Gastrocnemius medialis (tissue), 4 donors: ENCODE measurements around the gene THBD. TPM values are rescaled to one million over a fixed set of nuclear protein-coding genes. Genes with fewer than 3 reads are reported as not detected.

Experiments used
- ATAC-seq, 2 donors: fragments of 150-250 bp; one replicate each; pipeline ENCODE4 v1.9.1; 2016
- DNase-seq, 2 donors: peaks; one replicate each; pipeline ENCODE4 v3.0.0-alpha.2; 2019
- H3K27ac ChIP-seq, 4 donors: fragments of 200-600 bp; sonication (generic); 1 replicate in 1 of 4; 2 replicates in 3 of 4; pipeline ENCODE4 v1.5.1; 2016 to 2018; ENCODE audit warnings: mild to moderate bottlenecking in 2 of 4, moderate library complexity in 1 of 4
- H3K27me3 ChIP-seq, 3 donors: fragments of 200-600 bp; sonication (generic) in 2 of 3; 1 replicate in 1 of 3; 2 replicates in 2 of 3; pipeline versions ENCODE4 v1.5.1 to v1.6.0; 2016 to 2019; ENCODE audit warnings: mild to moderate bottlenecking in 1 of 3, moderate library complexity in 1 of 3
- H3K36me3 ChIP-seq, 2 donors: fragments of 200-600 bp; sonication (generic) in 1 of 2; one replicate each; pipeline ENCODE4 v1.5.1; 2017 to 2018
- H3K4me1 ChIP-seq, 2 donors: fragments of 200-600 bp; sonication (generic) in 1 of 2; one replicate each; pipeline ENCODE4 v1.5.1; 2016 to 2017; ENCODE audit warnings: mild to moderate bottlenecking in 2 of 2
- H3K4me3 ChIP-seq, 4 donors: fragments of 200-600 bp; sonication (generic) in 3 of 4; 1 replicate in 1 of 4; 2 replicates in 3 of 4; pipeline ENCODE4 v1.5.1; 2016 to 2019; ENCODE audit warnings: mild to moderate bottlenecking in 2 of 4
- H3K9me3 ChIP-seq, 3 donors: fragments of 200-600 bp; sonication (generic) in 2 of 3; 1 replicate in 1 of 3; 2 replicates in 2 of 3; pipeline ENCODE4 v1.5.1; 2016 to 2019
- POLR2A ChIP-seq, 2 donors: fragments of 450-650 bp; IDR thresholded peaks; one replicate each; pipeline ENCODE4 v1.6.1; 2017; ENCODE audit warnings: antibody characterized with exemption in 2 of 2, mild to moderate bottlenecking in 2 of 2, moderate library complexity in 2 of 2
- in situ Hi-C, 4 donors: fragments of 200-750 bp; cut with MboI; loops; one replicate each; pipeline versions ENCODE4 v1.15.0 to v1.8.0; 2017; ENCODE audit warnings: low sequenced_read_pairs in 4 of 4
- intact Hi-C: fragments of 100-400 bp; cut with DNase I; formaldehyde crosslinking; loops from one replicate; pipeline ENCODE4 v1.15.1; 2023; ENCODE audit warnings: low total_unique reads
- total RNA-seq, 4 donors: library from RNA; depleted of rRNA; stranded (reverse); fragments of >200 nt; gene quantifications; one replicate each; pipeline versions ENCODE4 v1.1.0 to v1.2.3, GENCODE V29; 2016
- TF ChIP-seq, protein P1 (sequence below), 5 experiments: fragments of 450-650 bp in 3 of 5; fragments of 200-600 bp in 2 of 5; sonication (generic) in 2 of 5; IDR thresholded peaks in 4 of 5; conservative IDR thresholded peaks in 1 of 5; 1 replicate in 4 of 5; 2 replicates in 1 of 5; pipeline ENCODE4 v1.5.1; 2016 to 2019; ENCODE audit warnings: antibody characterized with exemption in 5 of 5, mild to moderate bottlenecking in 3 of 5, moderate library complexity in 3 of 5

Gene THBD
- total RNA-seq, 4 donors from 2014 or later, result 9.0 to 25.7 (median 17.5) TPM

DNA sequence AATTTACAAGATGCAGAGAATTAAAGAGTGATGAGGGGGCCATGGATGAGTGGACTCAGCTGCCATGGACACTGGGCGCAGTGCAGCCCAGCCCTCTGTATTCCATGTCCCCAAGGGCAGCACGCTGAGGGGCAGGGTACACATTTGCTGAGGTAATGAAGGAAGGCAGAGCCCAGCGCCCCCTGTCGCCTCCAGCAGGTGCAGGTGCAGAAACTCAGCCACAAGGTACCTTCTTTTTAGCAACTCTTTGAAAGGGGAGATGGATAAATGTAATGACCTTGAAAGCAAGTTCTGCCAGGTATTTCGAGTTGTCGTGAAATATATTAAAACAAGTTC, 29.5 kb upstream of the THBD start:
- TF ChIP-seq POLR2A (IDR thresholded peaks at IDR 0.05), result no peak
- TF ChIP-seq, protein P1, sequence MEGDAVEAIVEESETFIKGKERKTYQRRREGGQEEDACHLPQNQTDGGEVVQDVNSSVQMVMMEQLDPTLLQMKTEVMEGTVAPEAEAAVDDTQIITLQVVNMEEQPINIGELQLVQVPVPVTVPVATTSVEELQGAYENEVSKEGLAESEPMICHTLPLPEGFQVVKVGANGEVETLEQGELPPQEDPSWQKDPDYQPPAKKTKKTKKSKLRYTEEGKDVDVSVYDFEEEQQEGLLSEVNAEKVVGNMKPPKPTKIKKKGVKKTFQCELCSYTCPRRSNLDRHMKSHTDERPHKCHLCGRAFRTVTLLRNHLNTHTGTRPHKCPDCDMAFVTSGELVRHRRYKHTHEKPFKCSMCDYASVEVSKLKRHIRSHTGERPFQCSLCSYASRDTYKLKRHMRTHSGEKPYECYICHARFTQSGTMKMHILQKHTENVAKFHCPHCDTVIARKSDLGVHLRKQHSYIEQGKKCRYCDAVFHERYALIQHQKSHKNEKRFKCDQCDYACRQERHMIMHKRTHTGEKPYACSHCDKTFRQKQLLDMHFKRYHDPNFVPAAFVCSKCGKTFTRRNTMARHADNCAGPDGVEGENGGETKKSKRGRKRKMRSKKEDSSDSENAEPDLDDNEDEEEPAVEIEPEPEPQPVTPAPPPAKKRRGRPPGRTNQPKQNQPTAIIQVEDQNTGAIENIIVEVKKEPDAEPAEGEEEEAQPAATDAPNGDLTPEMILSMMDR (IDR thresholded peaks at IDR 0.05 in 4 of 5, conservative IDR thresholded peaks at IDR 0.05 in 1 of 5), result no peak
- H3K36me3 ChIP-seq, result no peaks in the 10 kb centered on the region
- H3K9me3 ChIP-seq, result no peaks in the 10 kb centered on the region
- no peak overlapping the region for H3K27ac ChIP-seq
- ATAC-seq, result no peak
- H3K4me3 ChIP-seq, result no peak overlapping the region
- H3K27me3 ChIP-seq, result no peaks in the 10 kb centered on the region
- in situ Hi-C loops, result no loop called here
- DNase-seq, result no peak
- peaks cover 0 to 11% of the 10 kb centered on the region in 2 donors for H3K4me1 ChIP-seq
- intact Hi-C loops, result no loop called here

DNA sequence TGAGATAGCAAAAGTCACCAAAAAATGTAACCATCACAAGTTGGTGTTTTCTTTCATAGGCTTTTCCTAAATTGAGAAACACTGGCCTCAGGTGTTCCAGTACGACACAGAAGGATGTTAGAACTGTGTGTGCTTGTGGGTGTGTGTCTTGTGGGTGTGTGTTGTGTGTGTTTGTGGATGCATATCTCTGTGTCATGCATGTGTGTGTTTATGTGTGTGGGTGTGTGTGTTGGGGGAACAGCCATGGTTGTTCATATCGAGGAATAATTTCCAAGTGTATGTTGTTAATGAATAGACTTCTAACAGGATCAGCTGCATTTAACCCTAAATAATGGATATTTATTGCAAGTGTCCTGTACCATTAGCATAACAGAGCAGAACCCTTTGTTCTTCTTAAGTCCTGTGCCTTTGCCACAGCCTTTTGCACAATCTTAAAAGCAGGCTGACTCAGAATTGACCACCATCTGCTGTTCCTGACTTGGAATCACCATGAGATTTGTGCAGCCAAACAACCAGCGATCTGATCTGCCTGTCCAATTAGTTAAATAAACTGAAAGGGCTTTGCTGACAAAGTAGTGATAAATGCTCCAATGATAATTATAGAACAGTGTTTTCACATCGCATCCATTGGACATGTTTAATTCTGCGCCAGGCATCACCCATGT, 29.0 kb upstream of the THBD start:
- Histone ChIP-seq H3K36me3 (no peaks in the 10 kb centered on the region), H3K4me3 (no peak overlapping the region), H3K4me1 (peaks cover 0 to 11% of the 10 kb centered on the region in 2 donors), H3K27me3 (no peaks in the 10 kb centered on the region), H3K9me3 (no peaks in the 10 kb centered on the region), H3K27ac (no peak overlapping the region)
- in situ Hi-C loops (no loop called here), intact Hi-C loops (no loop called here)
- DNase-seq (no peak), ATAC-seq (peak in 1 of 2 donors; percentile 35)
- no peak for TF ChIP-seq POLR2A (IDR thresholded peaks at IDR 0.05)
- TF ChIP-seq, protein P1 (IDR thresholded peaks at IDR 0.05 in 4 of 5, conservative IDR thresholded peaks at IDR 0.05 in 1 of 5), result no peak

DNA sequence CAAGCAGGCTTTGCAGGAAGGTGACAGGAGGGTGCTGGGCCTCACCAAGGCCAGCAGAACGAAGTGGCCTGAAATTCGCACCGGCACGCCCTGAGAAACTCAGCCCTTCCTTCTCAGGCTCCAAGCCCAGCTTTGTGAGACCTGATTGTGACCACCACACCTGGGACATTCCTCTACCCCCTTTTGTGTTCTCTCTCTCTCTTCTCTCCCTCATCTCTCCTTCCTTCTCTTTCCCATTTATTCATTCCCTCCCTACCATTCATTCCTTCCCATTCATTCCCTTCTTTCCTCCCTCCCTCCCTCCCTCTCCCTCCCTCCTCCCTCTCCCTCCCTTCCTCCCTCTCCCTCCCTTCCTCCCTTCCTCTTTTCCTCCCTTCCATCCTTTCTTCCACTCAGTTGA, 27.8 kb upstream of the THBD start:
- intact Hi-C loops (no loop called here), in situ Hi-C loops (no loop called here)

DNA sequence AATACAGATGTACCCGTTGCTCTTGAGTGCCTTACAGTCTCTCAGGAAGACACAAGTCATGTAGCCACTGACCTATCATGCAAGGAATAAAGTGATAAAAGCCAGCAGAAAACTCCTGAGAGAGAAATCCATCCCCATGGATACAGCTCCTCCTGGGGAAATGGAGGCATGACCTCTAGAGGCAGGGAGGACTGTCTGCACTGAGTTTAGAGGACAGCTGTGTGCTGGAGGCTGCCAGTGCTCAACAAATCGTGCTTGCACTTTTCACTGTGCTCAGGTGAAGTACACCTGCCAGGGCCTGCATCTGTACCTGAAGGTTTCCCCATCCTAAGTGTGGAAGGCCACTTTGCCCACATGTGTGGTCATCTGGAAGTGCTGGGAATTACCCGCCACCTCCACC, 24.6 kb upstream of the THBD start:
- Histone ChIP-seq H3K27ac (no peak overlapping the region), H3K4me1 (peaks cover 0 to 11% of the 10 kb centered on the region in 2 donors), H3K27me3 (no peaks in the 10 kb centered on the region), H3K36me3 (no peaks in the 10 kb centered on the region), H3K9me3 (no peaks in the 10 kb centered on the region), H3K4me3 (no peak overlapping the region)
- ATAC-seq, result no peak
- DNase-seq, result no peak
- in situ Hi-C loops (no loop called here), intact Hi-C loops (no loop called here)
- TF ChIP-seq, protein P1 (IDR thresholded peaks at IDR 0.05 in 4 of 5, conservative IDR thresholded peaks at IDR 0.05 in 1 of 5), result no peak
- no peak for TF ChIP-seq POLR2A (IDR thresholded peaks at IDR 0.05)

More for the DNA sequence above, 27.8 kb upstream of the THBD start:
- Histone ChIP-seq H3K9me3 (no peaks in the 10 kb centered on the region), H3K4me1 (peaks cover 0 to 11% of the 10 kb centered on the region in 2 donors), H3K4me3 (no peak overlapping the region), H3K27ac (no peak overlapping the region), H3K27me3 (no peaks in the 10 kb centered on the region), H3K36me3 (no peaks in the 10 kb centered on the region)
- ATAC-seq, result no peak
- TF ChIP-seq, protein P1 (IDR thresholded peaks at IDR 0.05 in 4 of 5, conservative IDR thresholded peaks at IDR 0.05 in 1 of 5), result no peak
- no peak for TF ChIP-seq POLR2A (IDR thresholded peaks at IDR 0.05)
- no peak for DNase-seq
